Activated T-cell treated with anti-CD3 and anti-CD28 coated beads, Interleukin-2, amount 50 U/mL, for 4 hours (primary cell): ENCODE results near the gene DHX32. TPM values are rescaled to one million over a fixed set of nuclear protein-coding genes. Genes with fewer than 3 reads are reported as not detected.

Experiments used
- ATAC-seq, 2 donors: fragments of 200-7000 bp; cut with Tn5 transposase; one replicate each; pipeline ENCODE4 v1.10.0; 2021
- DNase-seq: peaks from one replicate; pipeline ENCODE4 v3.0.0-alpha.2; 2020
- H3K27me3 Mint-ChIP-seq: one replicate; pipeline ENCODE4 v1.8.0; 2021; ENCODE audit warnings: low read depth, mixed read lengths
- H3K36me3 Mint-ChIP-seq: one replicate; pipeline ENCODE4 v1.8.0; 2022; ENCODE audit warnings: mixed read lengths; ENCODE audit not compliant: insufficient read depth
- H3K4me1 Mint-ChIP-seq: one replicate; pipeline ENCODE4 v1.8.0; 2021; ENCODE audit warnings: low read depth, mixed read lengths
- H3K4me3 Mint-ChIP-seq: one replicate; pipeline ENCODE4 v1.8.0; 2021; ENCODE audit warnings: mild to moderate bottlenecking, moderate library complexity, mixed read lengths
- H3K9me3 Mint-ChIP-seq: one replicate; pipeline ENCODE4 v1.8.0; 2021; ENCODE audit warnings: mixed read lengths
- total RNA-seq, 3 donors: library from RNA; stranded (reverse); gene quantifications; one replicate each; pipeline ENCODE4 v1.2.1, GENCODE V29; 2021

Gene DHX32
- total RNA-seq, 3 donors from 2014 or later = 9.3 to 18.0 (median 13.0) TPM

GRCh38 chr10:125846894-125847293 is 34.2 kb downstream of the DHX32 start:
- H3K9me3 Mint-ChIP-seq = no peaks in the 10 kb centered on the region
- DNase-seq (no peak), ATAC-seq (no peak)
- H3K4me3 Mint-ChIP-seq = no peak overlapping the region
- H3K36me3 Mint-ChIP-seq = peaks cover 18% of the 10 kb centered on the region
- no peaks in the 10 kb centered on the region for H3K27me3 Mint-ChIP-seq
- no peaks in the 10 kb centered on the region for H3K4me1 Mint-ChIP-seq

GRCh38 chr10:125845617-125846016 is 35.5 kb downstream of the DHX32 start:
- Mint-ChIP-seq H3K9me3 (no peaks in the 10 kb centered on the region), H3K4me3 (no peak overlapping the region)

GRCh38 chr10:125844751-125845221 is 36.3 kb downstream of the DHX32 start:
- H3K4me1 Mint-ChIP-seq = no peaks in the 10 kb centered on the region
- no peaks in the 10 kb centered on the region for H3K27me3 Mint-ChIP-seq
- peaks cover 17% of the 10 kb centered on the region for H3K36me3 Mint-ChIP-seq
- H3K4me3 Mint-ChIP-seq = no peak overlapping the region
- no peaks in the 10 kb centered on the region for H3K9me3 Mint-ChIP-seq
- ATAC-seq (no peak), DNase-seq (no peak)

More at GRCh38 chr10:125845617-125846016, 35.5 kb downstream of the DHX32 start:
- peaks cover 17% of the 10 kb centered on the region for H3K36me3 Mint-ChIP-seq
- H3K4me1 Mint-ChIP-seq = no peaks in the 10 kb centered on the region
- no peak for ATAC-seq
- H3K27me3 Mint-ChIP-seq = no peaks in the 10 kb centered on the region
- no peak for DNase-seq

GRCh38 chr10:125843603-125844329 is 37.3 kb downstream of the DHX32 start:
- Mint-ChIP-seq H3K9me3 (no peaks in the 10 kb centered on the region), H3K4me3 (no peak overlapping the region), H3K27me3 (no peaks in the 10 kb centered on the region), H3K36me3 (peaks cover 21% of the 10 kb centered on the region), H3K4me1 (no peaks in the 10 kb centered on the region)
- DNase-seq (no peak), ATAC-seq (no peak)

- Mint-ChIP-seq H3K4me1 (no peaks in the 10 kb centered on the region), H3K27me3 (no peaks in the 10 kb centered on the region), H3K4me3 (no peak overlapping the region), H3K36me3 (peaks cover 36% of the 10 kb centered on the region), H3K9me3 (no peaks in the 10 kb centered on the region)
- ATAC-seq (no peak), DNase-seq (no peak)
These were observed 40.1 kb downstream of the DHX32 start for GRCh38 chr10:125840955-125841354.

- peaks cover 37% of the 10 kb centered on the region for H3K36me3 Mint-ChIP-seq
- DNase-seq = no peak
- H3K4me3 Mint-ChIP-seq = no peak overlapping the region
- H3K4me1 Mint-ChIP-seq = no peaks in the 10 kb centered on the region
- no peak for ATAC-seq
- H3K27me3 Mint-ChIP-seq = no peaks in the 10 kb centered on the region
- H3K9me3 Mint-ChIP-seq = no peaks in the 10 kb centered on the region
These were observed 40.7 kb downstream of the DHX32 start for GRCh38 chr10:125840406-125840805.

GRCh38 chr10:125838802-125839575 is 42.1 kb downstream of the DHX32 start:
- Mint-ChIP-seq H3K36me3 (peaks cover 37% of the 10 kb centered on the region), H3K9me3 (no peaks in the 10 kb centered on the region), H3K4me3 (no peak overlapping the region), H3K27me3 (no peaks in the 10 kb centered on the region), H3K4me1 (no peaks in the 10 kb centered on the region)
- ATAC-seq (no peak), DNase-seq (no peak)

GRCh38 chr10:125836746-125837145 is 44.3 kb downstream of the DHX32 start:
- Mint-ChIP-seq H3K4me1 (no peaks in the 10 kb centered on the region), H3K4me3 (no peak overlapping the region), H3K36me3 (peaks cover 38% of the 10 kb centered on the region), H3K9me3 (no peaks in the 10 kb centered on the region), H3K27me3 (no peaks in the 10 kb centered on the region)
- no peak for DNase-seq
- ATAC-seq = no peak

- H3K4me1 Mint-ChIP-seq = peaks cover 10% of the 10 kb centered on the region
These were observed 52.8 kb downstream of the DHX32 start for GRCh38 chr10:125828311-125828710.

GRCh38 chr10:125827133-125827532 is 54.0 kb downstream of the DHX32 start:
- H3K9me3 Mint-ChIP-seq = no peaks in the 10 kb centered on the region
- H3K27me3 Mint-ChIP-seq = no peaks in the 10 kb centered on the region
- peaks cover 31% of the 10 kb centered on the region for H3K36me3 Mint-ChIP-seq
- DNase-seq = no peak
- no peak overlapping the region for H3K4me3 Mint-ChIP-seq
- peaks cover 11% of the 10 kb centered on the region for H3K4me1 Mint-ChIP-seq
- no peak for ATAC-seq

More at GRCh38 chr10:125828311-125828710, 52.8 kb downstream of the DHX32 start:
- ATAC-seq = no peak
- Mint-ChIP-seq H3K36me3 (peaks cover 32% of the 10 kb centered on the region), H3K27me3 (no peaks in the 10 kb centered on the region), H3K4me3 (no peak overlapping the region), H3K9me3 (no peaks in the 10 kb centered on the region)
- no peak for DNase-seq

- Mint-ChIP-seq H3K4me1 (peaks cover 26% of the 10 kb centered on the region), H3K9me3 (no peaks in the 10 kb centered on the region), H3K4me3 (no peak overlapping the region), H3K27me3 (no peaks in the 10 kb centered on the region), H3K36me3 (peaks cover 25% of the 10 kb centered on the region)
- DNase-seq (no peak), ATAC-seq (no peak)
These were observed 56.4 kb downstream of the DHX32 start for GRCh38 chr10:125824736-125825135.

- H3K36me3 Mint-ChIP-seq = peaks cover 18% of the 10 kb centered on the region
- DNase-seq = no peak
- no peak overlapping the region for H3K4me3 Mint-ChIP-seq
- no peak for ATAC-seq
- no peaks in the 10 kb centered on the region for H3K9me3 Mint-ChIP-seq
- no peaks in the 10 kb centered on the region for H3K27me3 Mint-ChIP-seq
- peaks cover 26% of the 10 kb centered on the region for H3K4me1 Mint-ChIP-seq
These were observed 57.3 kb downstream of the DHX32 start for GRCh38 chr10:125823663-125824251.

GRCh38 chr10:125822878-125823662 is 58.0 kb downstream of the DHX32 start, which contains the start of the genes BCCIP and UROS:
BCCIP (plus strand) TSS chr10:125823546; CDS start chr10:125823558, 12 bp downstream.
UROS (minus strand) TSS chr10:125823258; CDS start chr10:125816499, 6,759 bp downstream.
- no peaks in the 10 kb centered on the region for H3K27me3 Mint-ChIP-seq
- H3K4me1 Mint-ChIP-seq = peaks cover 22% of the 10 kb centered on the region
- peak; percentile 87 for DNase-seq
- H3K9me3 Mint-ChIP-seq = no peaks in the 10 kb centered on the region
- H3K36me3 Mint-ChIP-seq = peaks cover 13% of the 10 kb centered on the region
- peak; percentile 85 to 87 for ATAC-seq
- H3K4me3 Mint-ChIP-seq = peak within 1 kb of the TSS; percentile 79

GRCh38 chr10:125820701-125821100 is 60.4 kb downstream of the DHX32 start:
- no peak for ATAC-seq
- peak overlapping the region; percentile 52 for H3K4me3 Mint-ChIP-seq

More at GRCh38 chr10:125820701-125821100, 60.4 kb downstream of the DHX32 start:
- no peaks in the 10 kb centered on the region for H3K9me3 Mint-ChIP-seq
- H3K4me1 Mint-ChIP-seq = peaks cover 16% of the 10 kb centered on the region
- DNase-seq = no peak
- no peaks in the 10 kb centered on the region for H3K36me3 Mint-ChIP-seq
- no peaks in the 10 kb centered on the region for H3K27me3 Mint-ChIP-seq
